Stimulated activated CD4-positive, alpha-beta T cell treated with anti-CD3 and anti-CD28 coated beads, Interleukin-2, amount 100 ng/mL, for 24 hours (primary cell): Measurements from ENCODE around the gene CACNA1D.

Source experiments
- DNase-seq, 2 donors: peaks; one replicate each; pipeline ENCODE4 v3.0.0-alpha.2; 2020

CACNA1D gene

GRCh38 chr3:53495520-53496391 lies 1.3 kb downstream of the CACNA1D start:
- peak in 1 of 2 donors; percentile 19 for DNase-seq

GRCh38 chr3:53496392-53496670 lies 1.9 kb downstream of the CACNA1D start:
- DNase-seq, result no peak

- no peak for DNase-seq
Measured at GRCh38 chr3:53496984-53497383, 2.6 kb downstream of the CACNA1D start.

GRCh38 chr3:53498806-53499641 lies 4.6 kb downstream of the CACNA1D start:
- DNase-seq, result no peak

GRCh38 chr3:53500165-53500777 lies 5.9 kb downstream of the CACNA1D start:
- DNase-seq, result no peak

- no peak for DNase-seq
Measured at GRCh38 chr3:53501178-53501577, 6.8 kb downstream of the CACNA1D start.

- no peak for DNase-seq
Measured at GRCh38 chr3:53502737-53503136, 8.3 kb downstream of the CACNA1D start.

GRCh38 chr3:53503195-53503594 lies 8.8 kb downstream of the CACNA1D start:
- DNase-seq, result no peak

GRCh38 chr3:53506110-53506762 lies 11.8 kb downstream of the CACNA1D start:
- no peak for DNase-seq

- no peak for DNase-seq
Measured at GRCh38 chr3:53506763-53507145, 12.3 kb downstream of the CACNA1D start.

- no peak for DNase-seq
Measured at GRCh38 chr3:53509494-53509893, 15.1 kb downstream of the CACNA1D start.

GRCh38 chr3:53510508-53510907 lies 16.1 kb downstream of the CACNA1D start:
- no peak for DNase-seq

- DNase-seq, result no peak
Measured at GRCh38 chr3:53511246-53511645, 16.8 kb downstream of the CACNA1D start.

GRCh38 chr3:53513556-53514190 lies 19.3 kb downstream of the CACNA1D start:
- no peak for DNase-seq

GRCh38 chr3:53516339-53516738 lies 21.9 kb downstream of the CACNA1D start:
- DNase-seq, result no peak

GRCh38 chr3:53518495-53518981 lies 24.1 kb downstream of the CACNA1D start:
- no peak for DNase-seq

- DNase-seq, result no peak
Measured at GRCh38 chr3:53519065-53519709, 24.8 kb downstream of the CACNA1D start.

GRCh38 chr3:53523346-53523745 lies 28.9 kb downstream of the CACNA1D start:
- DNase-seq, result no peak

GRCh38 chr3:53524566-53524965 lies 30.2 kb downstream of the CACNA1D start:
- no peak for DNase-seq

GRCh38 chr3:53525765-53526703 lies 31.6 kb downstream of the CACNA1D start:
- DNase-seq, result no peak

- DNase-seq, result no peak
Measured at GRCh38 chr3:53526704-53527055, 32.3 kb downstream of the CACNA1D start.
